Stomach smooth muscle (tissue), 2 donors: ENCODE data around the gene UBB.
A peak's percentile ranks its signal among the peaks of the same experiment; 100 is the strongest.
"Not testable (repeated sequence)": the region's sequence is repeated elsewhere in the genome, so short reads cannot be mapped to it uniquely, and the experiment has no call there.

Source experiments
- H3K27ac ChIP-seq: one replicate; pipeline ENCODE4 v1.7.0; 2013; ENCODE audit warnings: mild to moderate bottlenecking, low read length, inconsistent platforms
- H3K27me3 ChIP-seq, 2 donors: one replicate each; pipeline ENCODE4 v1.7.0; 2013; ENCODE audit warnings: low read length in 2 of 2; ENCODE audit not compliant: insufficient read depth in 2 of 2, control insufficient read depth in 1 of 2
- H3K36me3 ChIP-seq, 2 donors: one replicate each; pipeline ENCODE4 v1.7.0; 2013; ENCODE audit warnings: low read length in 2 of 2; ENCODE audit not compliant: control insufficient read depth in 2 of 2, insufficient read depth in 2 of 2
- H3K4me1 ChIP-seq: one replicate; pipeline ENCODE4 v1.7.0; 2013; ENCODE audit warnings: low read length; ENCODE audit not compliant: control insufficient read depth, insufficient read depth
- H3K4me3 ChIP-seq, 2 donors: one replicate each; pipeline ENCODE4 v1.7.0; 2013; ENCODE audit warnings: low read length in 2 of 2
- H3K9ac ChIP-seq, 2 donors: one replicate each; pipeline ENCODE4 v1.7.0; 2013; ENCODE audit warnings: low read length in 2 of 2, mild to moderate bottlenecking in 1 of 2
- H3K9me3 ChIP-seq, 2 donors: one replicate each; pipeline ENCODE4 v1.7.0; 2013; ENCODE audit warnings: low read length in 2 of 2; ENCODE audit not compliant: control insufficient read depth in 2 of 2
- donor health status: healthy.
- donor health status: Pancreatic carcinoma.

The UBB gene

DNA sequence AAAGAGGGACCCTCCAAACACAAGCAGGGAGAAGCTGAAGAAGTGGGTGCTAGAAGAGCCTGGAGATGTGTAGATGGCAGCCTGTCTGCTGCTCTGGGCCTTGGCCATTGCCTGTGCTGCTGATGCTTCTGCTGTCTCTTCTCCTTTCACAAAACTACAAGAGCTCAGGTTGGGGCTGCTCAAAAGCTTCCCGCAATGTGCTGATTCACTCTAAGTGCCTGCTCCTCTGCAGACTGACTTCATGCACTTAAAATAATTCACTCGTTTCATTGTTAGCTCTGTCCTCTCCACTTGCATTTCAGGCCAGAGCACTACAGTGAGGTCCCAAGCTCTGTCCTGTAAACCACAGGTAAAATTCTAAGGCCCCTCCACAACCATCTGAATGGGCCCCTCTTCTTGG, 15.8 kb downstream of the UBB start:
- H3K36me3 ChIP-seq, H3K4me3 ChIP-seq, H3K9me3 ChIP-seq, H3K27ac ChIP-seq, H3K4me1 ChIP-seq, H3K9ac ChIP-seq, H3K27me3 ChIP-seq: not testable (repeated sequence)

DNA sequence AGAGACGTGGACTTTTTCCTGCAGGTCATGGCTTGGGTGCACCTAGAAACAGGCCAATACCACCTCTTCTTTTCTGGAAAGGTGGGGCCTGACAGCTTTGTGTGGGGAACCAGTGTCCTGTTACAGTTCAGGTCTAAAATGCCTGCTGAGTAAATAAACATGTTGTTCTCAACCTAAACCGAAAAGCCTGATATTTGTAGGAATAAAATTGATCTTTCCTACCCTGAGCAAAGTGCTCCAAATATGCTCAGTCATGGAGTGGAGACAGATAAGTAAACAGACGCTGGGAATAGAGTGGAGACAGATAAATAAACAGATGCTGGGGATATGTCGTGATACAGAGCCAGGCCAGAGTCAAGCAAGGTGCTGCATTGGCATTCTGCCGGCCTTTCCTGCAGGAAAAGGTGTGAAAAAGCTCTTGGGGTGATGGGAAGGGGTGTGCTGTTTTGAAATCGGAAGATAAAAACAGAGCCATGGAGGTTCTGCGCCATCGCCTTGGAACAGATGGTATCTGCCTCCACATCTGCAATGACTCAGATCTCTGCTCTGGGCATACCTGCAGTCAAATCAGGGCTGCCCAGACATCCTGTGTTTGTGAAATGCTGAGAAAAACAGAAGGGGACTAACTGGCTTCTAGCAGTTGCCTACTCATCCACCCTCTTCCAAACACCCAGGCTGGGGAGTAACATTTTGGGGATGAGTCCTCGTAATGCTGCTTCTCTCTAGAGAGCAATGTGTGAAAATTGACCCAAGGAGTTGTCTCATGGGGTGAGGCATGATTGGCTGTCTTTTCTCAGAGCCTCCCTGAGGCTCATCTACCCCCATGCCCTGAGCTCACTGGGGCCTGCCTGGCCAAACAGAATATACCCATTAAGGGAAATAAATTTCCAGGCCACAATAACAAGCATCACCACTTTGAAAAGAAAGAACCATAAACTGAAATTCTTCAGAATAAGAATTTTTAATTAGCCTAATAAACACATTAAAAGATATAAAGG, 17.7 kb downstream of the UBB start:
- Histone ChIP-seq H3K27ac (no peak overlapping the region), H3K9ac (no peak overlapping the region)

DNA sequence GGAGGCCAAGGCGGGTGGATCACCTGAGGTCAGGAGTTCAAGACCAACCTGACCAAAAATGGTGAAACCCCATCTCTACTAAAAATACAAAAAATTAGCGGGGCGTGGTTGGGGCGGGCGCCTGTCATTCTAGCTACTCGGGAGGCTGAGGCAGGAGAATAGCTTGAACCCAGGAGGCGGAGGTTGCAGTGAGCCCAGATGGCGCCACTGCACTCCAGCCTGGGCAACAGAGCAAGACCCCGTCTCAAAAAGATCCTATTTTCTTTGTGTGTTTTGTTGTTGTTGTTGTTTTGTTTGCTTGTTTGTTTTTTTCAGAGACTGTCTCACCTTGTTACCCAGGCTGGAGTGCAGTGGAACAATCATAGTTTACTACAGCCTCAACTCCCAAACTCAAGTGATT, 23.0 kb downstream of the UBB start:
- Histone ChIP-seq H3K27me3 (peaks cover 5 to 11% of the 10 kb centered on the region in 2 donors), H3K4me1 (peaks cover 11% of the 10 kb centered on the region)
- H3K36me3 ChIP-seq, H3K9me3 ChIP-seq, H3K9ac ChIP-seq, H3K27ac ChIP-seq, H3K4me3 ChIP-seq: not testable (repeated sequence)

More for the DNA sequence above, 17.7 kb downstream of the UBB start:
- no peak overlapping the region for H3K4me3 ChIP-seq
- no peaks in the 10 kb centered on the region for H3K9me3 ChIP-seq
- no peaks in the 10 kb centered on the region for H3K4me1 ChIP-seq
- H3K36me3 ChIP-seq: no peaks in the 10 kb centered on the region
- no peaks in the 10 kb centered on the region for H3K27me3 ChIP-seq

DNA sequence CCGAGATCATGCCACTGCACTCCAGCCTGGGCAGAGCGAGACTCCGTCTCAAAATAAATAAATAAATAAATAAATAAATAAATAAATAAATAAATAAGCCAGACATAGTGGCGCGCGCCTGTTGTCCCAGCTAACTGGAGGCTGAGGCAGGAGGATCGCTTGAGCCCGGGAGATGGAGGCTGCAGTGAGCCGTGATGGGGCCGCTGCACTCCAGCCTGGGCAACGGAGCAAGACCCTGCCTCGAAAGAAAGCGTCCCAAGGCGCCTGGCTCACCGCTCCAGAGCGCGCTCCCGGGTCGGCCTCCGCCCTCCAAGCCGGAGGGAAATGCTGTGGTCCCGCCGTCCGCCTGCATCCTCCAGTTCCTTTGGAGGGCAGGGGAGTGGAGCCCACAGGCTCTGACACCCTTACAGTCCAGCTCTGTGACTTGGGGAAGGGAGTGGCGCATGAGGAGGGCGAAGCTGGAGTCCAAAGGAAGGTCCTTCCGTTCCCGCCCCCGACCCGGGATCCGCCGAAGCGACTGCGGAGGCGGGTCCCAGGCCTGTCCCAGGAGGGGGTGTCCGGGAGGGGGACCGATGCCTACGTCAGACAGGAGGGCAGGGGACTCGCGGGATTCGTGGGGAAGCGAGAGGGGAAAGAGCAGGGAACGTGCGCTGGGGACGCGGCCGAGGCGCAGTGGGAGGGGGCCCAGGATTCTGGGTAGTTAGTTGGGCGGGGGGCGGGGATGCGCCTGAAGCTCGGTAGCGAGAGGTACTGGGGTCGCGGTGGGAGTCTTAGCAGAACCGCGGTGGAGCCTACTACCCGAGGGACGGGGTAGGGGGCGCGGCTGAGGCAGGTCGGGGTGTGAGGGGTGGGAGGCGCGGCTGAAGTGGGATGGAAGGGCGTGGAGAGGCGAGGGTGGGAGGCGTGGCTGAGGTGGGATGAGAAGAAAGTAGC, 26.1 kb downstream of the UBB start:
- no peak overlapping the region for H3K27ac ChIP-seq
- peaks cover 5 to 11% of the 10 kb centered on the region in 2 donors for H3K27me3 ChIP-seq
- peak overlapping the region; percentile 36 to 44 for H3K9ac ChIP-seq
- peak overlapping the region; percentile 71 to 73 for H3K4me3 ChIP-seq
- H3K4me1 ChIP-seq: peaks cover 11% of the 10 kb centered on the region
- H3K36me3 ChIP-seq: no peaks in the 10 kb centered on the region
- H3K9me3 ChIP-seq: no peaks in the 10 kb centered on the region

DNA sequence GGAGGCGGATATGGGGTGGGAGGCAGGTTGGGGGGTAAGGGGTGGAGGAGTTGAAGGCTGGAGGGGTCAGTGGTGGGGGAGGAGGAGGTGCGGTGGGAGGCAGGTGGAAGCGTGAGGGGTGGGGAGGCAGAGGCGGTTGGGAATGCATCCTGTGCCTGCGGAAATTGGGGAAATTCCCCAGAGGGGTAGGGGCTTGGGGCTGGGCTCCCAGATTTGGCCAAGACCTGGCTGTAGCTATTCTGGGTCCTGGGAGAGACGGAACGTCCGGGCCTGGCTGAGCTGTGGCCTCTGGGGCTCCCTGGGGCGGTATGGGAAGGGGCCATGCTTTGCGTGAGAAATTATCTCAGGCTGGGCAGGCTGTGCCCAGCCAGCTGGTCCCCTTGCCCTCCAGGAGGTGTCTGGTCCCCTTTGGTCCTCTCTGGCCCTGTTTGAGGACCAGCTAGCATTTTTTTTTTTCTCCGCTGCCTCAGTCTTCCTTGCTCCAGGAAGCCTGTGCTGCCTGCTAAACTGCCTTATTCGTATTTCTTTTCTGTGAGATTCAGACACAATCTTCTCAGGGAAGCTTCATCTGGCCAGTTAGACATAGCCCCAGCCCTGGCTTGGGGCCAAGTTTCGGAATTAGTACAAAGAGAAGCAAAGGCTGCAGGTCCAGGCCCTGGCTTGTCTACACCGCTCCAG, 27.2 kb downstream of the UBB start:
- peaks cover 5 to 11% of the 10 kb centered on the region in 2 donors for H3K27me3 ChIP-seq
- no peak overlapping the region for H3K9ac ChIP-seq
- no peak overlapping the region for H3K27ac ChIP-seq
- no peaks in the 10 kb centered on the region for H3K36me3 ChIP-seq
- no peaks in the 10 kb centered on the region for H3K9me3 ChIP-seq
- no peak overlapping the region for H3K4me3 ChIP-seq
- peaks cover 11% of the 10 kb centered on the region for H3K4me1 ChIP-seq

DNA sequence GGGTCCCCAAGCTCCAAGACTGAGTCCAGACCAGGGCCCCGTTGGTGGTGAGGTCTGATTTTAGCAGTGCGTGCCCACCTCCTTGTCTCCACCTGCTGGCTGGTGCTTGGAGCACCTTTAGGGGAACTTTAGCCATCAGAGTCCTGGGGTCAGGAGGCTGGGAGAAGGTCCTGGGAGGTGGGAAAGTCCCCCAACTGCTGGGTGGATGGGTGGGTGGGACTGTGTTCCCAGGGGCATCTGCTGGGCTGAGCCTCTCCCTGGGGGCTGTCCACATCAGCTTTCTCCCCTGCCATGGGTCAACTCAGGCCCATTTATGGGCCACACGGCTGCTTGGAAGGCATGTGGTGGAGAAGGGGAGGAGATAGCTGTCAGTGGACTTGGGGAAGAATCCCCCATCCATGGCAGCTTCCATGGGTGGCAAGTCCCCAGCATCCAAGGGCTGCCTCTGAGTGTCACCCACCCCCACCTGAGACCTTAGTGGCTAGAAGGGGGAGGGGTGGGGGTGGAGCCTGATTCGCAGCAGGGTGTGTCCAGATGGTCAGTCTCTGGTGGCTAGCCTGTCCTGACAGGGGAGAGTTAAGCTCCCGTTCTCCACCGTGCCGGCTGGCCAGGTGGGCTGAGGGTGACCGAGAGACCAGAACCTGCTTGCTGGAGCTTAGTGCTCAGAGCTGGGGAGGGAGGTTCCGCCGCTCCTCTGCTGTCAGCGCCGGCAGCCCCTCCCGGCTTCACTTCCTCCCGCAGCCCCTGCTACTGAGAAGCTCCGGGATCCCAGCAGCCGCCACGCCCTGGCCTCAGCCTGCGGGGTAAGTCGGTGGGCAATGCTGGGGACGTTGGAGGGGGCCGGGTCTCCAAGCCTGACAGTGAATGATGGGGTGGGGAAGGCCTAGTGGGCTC, 34.4 kb downstream of the UBB start, which contains the start of gene TRPV2:
TSS of gene TRPV2 (plus strand) at position 541 of the 894 bp plus-strand sequence. CDS start 2,098 bp downstream, outside the sequence.
- peaks cover 0 to 2% of the 10 kb centered on the region in 2 donors for H3K27me3 ChIP-seq
- peaks cover 0 to 2% of the 10 kb centered on the region in 2 donors for H3K36me3 ChIP-seq
- H3K9ac ChIP-seq: peak within 1 kb of the TSS; percentile 58 to 72
- H3K4me3 ChIP-seq: peak within 1 kb of the TSS; percentile 43 to 72
- peak within 1 kb of the TSS; percentile 58 for H3K27ac ChIP-seq
- H3K4me1 ChIP-seq: peaks cover 27% of the 10 kb centered on the region
- no peaks in the 10 kb centered on the region for H3K9me3 ChIP-seq

DNA sequence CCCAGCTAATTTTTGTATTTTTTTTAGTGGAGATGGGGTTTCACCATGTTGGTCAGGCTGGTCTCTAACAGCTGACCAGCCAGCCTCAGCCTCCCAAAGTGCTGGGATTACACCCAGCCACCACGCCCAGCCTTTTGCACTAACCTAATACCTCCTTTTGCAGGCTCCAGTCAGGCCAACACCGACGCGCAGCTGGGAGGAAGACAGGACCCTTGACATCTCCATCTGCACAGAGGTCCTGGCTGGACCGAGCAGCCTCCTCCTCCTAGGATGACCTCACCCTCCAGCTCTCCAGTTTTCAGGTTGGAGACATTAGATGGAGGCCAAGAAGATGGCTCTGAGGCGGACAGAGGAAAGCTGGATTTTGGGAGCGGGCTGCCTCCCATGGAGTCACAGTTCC, 36.5 kb downstream of the UBB start:
- Histone ChIP-seq H3K36me3 (peaks cover 0 to 2% of the 10 kb centered on the region in 2 donors), H3K4me3 (no peak overlapping the region), H3K27me3 (peaks cover 0 to 2% of the 10 kb centered on the region in 2 donors), H3K27ac (no peak overlapping the region), H3K9ac (no peak overlapping the region), H3K4me1 (peaks cover 28% of the 10 kb centered on the region), H3K9me3 (no peaks in the 10 kb centered on the region)

DNA sequence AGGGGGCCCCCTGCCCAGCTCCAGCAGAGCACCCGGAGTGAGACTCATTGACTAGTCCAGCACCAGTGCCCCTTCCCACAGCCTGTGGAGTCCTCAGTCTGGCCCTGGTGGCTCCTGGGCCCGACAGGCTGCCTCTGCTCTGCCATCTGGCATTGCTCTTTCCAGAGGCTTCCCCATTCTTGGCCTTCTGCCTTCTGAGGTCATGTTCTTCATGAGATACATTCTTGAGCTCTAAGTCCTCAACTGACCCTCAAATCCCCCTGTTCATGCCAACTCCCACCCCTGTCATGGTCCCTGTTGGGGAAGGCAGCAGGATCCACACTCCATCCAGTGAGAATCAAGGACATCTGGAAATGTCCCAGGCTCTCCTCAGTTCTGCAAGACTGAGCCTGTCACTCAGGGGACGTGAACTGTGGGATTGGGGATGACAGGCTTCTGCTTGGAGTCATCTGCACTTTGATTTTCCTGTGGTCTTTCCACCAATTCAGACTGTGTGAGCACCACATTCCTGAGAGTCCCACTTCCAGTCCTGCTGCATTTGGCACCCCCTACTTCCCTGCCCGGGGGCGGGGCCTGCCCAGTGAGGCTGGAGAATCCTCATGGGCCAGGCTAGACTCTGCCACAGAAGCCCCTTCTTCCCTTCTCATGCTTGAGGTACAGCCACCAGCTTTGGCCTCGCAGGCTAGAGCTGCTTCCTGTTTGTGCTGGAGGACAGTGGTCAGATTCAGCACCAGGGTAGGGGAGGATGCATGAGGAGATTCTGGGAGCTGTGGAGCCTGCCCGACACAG, 37.2 kb downstream of the UBB start:
- Histone ChIP-seq H3K4me1 (peaks cover 28% of the 10 kb centered on the region), H3K9ac (no peak overlapping the region), H3K27ac (peak overlapping the region; percentile 37), H3K4me3 (no peak overlapping the region), H3K36me3 (peaks cover 0 to 5% of the 10 kb centered on the region in 2 donors), H3K27me3 (peaks cover 0 to 2% of the 10 kb centered on the region in 2 donors), H3K9me3 (no peaks in the 10 kb centered on the region)

DNA sequence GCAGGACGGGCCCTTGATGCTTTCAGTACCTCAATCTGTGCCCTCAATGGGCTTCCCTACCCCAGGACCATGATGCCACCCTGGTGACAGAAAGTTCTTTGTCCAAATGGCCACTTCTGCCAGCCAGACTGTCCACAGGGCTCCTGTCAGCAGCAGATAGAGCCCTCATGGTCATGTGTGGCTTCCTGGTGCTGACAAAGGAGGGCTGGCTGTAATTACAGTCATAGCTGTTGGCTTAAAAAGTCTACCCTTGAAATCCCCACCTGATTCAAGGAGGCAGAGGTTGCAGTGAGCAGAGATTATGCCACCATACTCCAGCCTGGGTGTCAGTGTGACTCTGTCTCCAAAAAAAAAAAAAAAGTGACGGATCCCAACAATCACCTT, 37.8 kb downstream of the UBB start:
- peaks cover 28% of the 10 kb centered on the region for H3K4me1 ChIP-seq
- H3K9ac ChIP-seq: no peak overlapping the region

More for the DNA sequence above, 37.8 kb downstream of the UBB start:
- Histone ChIP-seq H3K9me3 (no peaks in the 10 kb centered on the region), H3K27ac (peak overlapping the region; percentile 37), H3K27me3 (peaks cover 0 to 2% of the 10 kb centered on the region in 2 donors), H3K4me3 (no peak overlapping the region), H3K36me3 (peaks cover 0 to 5% of the 10 kb centered on the region in 2 donors)
